Lung microvascular endothelial cell (primary cell): ENCODE results near the gene STAT6. TPM values are rescaled to one million over a fixed set of nuclear protein-coding genes. Genes with fewer than 3 reads are reported as not detected.

Experiments
- DNase-seq, 2 donors: peaks; one replicate each; pipeline versions ENCODE4 v3.0.0 to v3.0.0-alpha.2; 2010; ENCODE audit warnings: low read depth in 2 of 2
- total RNA-seq: library from RNA; depleted of rRNA; stranded (reverse); fragments of >200 nt; gene quantifications from 2 replicates; pipeline ENCODE4 v1.2.1, GENCODE V29; 2014

Gene STAT6
- total RNA-seq, 1 donor from 2014 or later = 6.7 TPM

DNA sequence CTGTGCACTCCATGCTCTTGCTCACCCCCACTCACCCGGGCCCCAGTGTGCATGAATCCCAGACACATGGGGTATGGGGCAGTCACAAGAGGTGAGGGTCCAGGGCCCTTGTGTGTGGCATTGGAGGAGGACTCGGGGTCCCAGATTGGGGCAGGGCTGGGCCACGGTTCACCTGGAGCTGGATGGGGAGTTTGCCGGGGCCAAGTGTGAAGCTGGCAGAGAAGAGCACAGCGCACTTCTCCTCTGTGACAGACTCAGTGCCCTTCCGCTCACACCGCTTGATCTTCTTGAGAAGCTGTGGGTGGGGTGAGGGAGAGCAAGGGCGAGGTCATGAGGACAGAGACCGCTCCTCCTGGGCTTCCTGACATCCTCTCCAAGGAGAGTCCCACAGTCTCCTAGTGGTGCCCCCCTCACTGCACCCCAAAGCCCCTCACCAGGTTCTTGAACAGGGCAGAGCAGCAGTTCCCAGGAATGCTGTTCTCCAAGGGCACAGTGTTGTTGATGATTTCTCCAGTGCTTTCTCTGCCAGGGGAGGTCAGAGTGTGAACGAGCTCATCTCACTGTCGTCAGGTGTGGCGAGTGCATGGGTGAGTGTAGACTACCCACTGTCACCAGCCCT, 6.8 kb downstream of the STAT6 start:
- DNase-seq = no peak

DNA sequence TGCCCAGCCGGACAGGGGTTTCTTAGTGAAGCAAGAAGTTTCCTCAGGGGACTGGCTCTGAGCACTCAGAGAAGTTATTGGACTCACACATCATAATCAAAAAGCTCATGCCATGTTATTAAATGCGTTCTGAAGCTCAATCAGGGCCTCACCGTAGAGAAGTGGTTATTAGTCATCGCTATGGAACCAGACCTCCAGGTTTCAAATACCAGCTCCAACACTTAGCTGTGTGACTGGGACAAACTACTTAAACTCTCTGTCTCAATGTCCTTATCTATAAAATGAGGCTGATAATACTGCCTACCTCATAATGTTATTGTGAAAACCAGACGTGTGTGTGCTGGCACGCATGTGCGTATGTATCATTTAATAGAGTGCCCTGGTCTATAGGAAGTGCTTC, 7.3 kb downstream of the STAT6 start:
- DNase-seq = no peak

- DNase-seq = peak in 1 of 2 donors; percentile 28
Measured at GRCh38 chr12:57101892-57102695, 9.1 kb downstream of the STAT6 start.

DNA sequence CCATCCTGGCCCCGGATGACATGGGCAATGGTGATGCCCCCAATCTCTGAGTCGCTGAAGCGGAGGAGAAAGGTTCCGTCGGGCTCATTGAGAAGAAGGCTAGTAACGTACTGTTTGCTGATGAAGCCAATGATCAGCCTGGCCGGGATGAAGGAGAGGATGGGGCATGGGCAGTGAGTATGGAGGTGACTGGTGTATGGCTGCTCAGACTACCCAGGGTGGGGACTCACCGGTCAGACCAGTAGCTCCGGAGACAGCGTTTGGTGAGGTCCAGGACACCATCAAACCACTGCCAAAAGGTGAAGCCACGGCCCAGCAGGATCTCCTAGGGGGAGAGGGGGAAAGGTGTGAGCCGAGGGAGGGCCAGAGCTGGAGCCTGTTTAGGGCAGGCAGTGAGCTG, 11.4 kb downstream of the STAT6 start:
- DNase-seq = no peak

DNA sequence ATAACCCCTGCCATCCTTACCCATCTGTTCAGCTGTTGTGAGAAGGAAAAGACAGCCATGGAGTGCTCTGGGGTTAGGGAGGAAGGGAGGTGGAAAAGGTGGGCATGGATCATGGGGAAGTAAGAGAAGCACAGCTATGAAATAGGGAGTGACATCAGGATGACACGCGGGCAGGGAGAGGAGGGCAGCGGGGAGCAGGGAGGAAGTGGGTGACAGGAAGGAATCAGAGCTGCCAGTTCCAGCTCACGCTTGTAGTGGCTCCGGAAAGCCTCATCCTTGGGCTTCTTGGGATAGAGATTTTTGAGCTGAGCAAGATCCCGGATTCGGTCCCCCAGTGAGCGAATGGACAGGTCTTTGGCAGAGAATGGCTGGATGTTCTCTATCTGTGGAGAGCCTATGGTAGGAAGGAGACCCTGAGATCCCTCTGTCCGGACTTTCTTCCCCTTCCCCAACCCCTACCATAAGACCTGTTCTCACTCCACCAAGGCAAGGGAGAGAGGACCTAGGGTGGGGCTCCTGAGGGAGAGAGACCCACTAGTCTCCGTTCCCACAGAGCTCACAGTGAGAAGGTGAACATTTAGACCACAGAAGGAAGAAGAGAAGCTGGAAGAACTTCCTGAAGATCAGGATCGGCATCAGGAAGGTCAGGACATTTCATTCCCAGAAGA, 12.0 kb downstream of the STAT6 start:
- DNase-seq = no peak

- no peak for DNase-seq
Measured at GRCh38 chr12:57098546-57098945, 12.6 kb downstream of the STAT6 start.

DNA sequence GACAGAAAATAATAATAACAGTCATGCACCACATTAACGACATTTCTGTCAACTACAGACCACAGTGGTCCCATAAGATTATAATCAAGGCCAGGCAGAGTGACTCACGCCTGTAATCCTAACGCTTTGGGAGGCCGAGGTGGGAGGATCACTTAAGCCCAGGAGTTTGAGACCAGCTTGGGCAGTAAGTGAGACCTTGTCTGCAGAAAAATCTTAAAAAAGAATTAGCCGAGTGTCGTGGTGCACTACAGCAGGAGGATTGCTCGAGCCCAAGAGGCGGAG, 13.7 kb downstream of the STAT6 start:
- DNase-seq = no peak

- DNase-seq = no peak
Measured at GRCh38 chr12:57096748-57097553, 14.2 kb downstream of the STAT6 start.

DNA sequence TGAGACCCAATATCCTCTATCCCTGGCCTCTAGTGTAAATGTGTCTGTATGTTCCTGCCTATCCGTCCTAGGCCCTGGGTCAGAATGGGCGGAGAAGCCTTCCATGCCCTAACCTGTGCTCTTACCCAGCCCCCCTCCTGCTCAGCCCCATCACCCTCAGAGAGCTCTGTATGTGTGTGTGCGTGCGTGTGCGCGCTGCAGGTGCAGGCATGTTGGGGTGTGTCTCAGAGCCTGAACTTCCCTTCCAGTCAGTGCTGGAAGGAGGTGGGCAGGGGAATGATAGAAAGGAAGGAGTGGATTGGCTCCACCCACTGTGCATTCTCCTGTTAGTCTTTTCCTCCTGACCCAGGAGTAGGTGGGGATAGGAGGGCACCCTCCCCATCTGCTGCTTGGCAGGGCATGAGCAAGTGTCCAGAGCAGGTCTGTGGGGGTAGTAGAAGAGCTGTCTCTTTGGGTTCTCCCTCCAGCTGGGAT, 15.0 kb downstream of the STAT6 start:
- DNase-seq = no peak

DNA sequence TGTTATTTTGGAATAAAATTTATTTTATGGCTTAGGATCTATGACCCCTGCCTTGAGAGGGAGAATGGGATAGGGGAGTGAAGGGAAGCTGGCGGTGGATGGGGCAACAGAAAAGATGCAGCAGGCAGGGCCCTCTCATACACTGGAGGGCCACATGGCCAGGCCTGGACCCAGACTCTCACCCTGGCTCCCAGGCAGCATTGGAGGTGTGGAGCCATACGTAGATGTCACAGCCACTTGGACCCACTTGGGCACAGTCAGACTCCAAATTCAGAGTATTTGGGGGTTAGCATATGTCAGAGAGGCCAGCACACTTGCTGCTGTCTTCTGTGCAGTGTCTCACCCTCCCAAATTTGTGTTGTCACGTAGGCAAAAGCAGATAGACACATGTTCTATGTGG, 15.7 kb downstream of the STAT6 start:
- no peak for DNase-seq

DNA sequence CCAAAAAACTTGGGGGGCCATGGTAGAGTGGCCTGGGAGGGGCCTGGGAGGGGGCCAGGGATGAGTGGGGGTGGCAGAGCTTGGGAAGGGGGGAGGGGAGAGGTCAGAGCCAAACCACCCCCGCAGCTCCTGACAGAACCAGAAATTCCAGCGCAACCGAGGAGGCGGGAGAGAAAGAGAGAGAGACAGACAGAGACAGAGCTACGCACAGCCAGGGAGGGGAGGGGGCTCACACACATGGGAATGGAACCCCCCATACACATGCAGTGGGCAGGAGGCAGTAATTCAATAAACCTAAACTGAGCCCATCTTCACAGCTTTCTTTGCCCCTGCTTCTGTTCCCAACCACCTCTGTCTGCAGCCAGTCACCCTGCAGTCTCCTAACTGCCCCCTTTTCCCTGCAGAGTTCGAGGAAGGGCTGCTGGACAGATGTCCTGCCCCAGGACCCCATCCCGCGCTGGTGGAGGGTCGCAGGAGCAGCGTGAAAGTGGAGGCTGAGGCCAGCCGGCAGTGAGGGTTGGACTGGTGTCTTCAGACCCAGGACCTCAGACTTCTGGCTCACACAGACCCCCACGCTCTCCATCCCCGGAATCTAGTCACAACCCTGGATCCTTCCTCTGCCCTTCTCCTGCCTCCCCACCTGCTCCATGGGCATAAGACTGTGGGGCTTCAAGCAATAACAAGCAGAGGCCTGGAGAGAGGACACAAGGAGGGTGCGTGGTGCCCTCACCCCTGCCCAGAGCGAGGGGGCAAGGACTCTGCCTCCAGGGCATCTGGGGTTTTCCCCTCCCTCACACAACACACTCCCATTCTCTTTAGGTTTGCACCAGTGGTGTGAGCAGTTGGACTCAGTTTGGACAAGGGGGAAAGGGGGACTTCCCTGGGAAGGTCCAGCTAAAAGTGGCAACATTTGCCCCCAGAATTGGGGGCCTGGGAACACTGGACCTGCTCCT, 16.7 kb downstream of the STAT6 start:
- DNase-seq = no peak

DNA sequence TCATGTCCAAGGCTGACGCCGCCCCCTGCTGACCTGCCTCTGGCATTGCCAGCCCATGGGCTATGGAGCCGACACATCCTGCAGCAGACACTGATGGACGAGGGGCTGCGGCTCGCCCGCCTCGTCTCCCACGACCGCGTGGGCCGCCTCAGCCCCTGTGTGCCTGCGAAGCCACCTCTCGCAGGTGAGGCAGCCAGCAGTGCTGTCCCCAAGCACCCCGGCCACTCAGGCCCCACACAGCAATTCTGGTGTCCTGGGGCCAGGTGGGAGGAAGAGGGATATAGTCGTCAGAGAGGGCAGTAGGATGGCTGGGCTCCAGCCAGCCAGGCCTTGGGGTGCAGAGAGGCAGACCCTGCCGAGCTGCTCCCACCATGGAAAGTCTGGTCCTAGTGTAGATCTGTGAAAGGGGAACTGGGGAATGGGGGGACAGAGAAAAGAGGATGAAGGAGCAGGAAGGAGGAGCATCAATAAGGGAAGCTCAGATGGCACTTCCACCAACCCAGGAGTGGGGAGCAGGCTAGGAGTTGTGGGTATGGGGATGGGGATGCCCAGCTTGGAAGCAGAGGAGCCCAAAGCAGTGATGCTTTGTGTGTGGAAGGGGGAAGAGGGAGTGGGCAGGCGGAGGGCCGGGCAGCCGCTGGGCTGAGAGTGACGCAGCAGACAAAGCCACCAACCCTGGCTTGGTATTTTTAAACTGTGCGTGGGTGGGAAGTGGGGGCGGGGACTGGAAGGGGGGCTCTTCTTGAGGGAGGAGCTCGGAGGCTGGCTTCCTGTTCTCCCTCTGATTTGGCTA, 17.6 kb downstream of the STAT6 start:
- peak; percentile 62 to 67 for DNase-seq

- no peak for DNase-seq
Measured at GRCh38 chr12:57092876-57093414, 18.2 kb downstream of the STAT6 start.

DNA sequence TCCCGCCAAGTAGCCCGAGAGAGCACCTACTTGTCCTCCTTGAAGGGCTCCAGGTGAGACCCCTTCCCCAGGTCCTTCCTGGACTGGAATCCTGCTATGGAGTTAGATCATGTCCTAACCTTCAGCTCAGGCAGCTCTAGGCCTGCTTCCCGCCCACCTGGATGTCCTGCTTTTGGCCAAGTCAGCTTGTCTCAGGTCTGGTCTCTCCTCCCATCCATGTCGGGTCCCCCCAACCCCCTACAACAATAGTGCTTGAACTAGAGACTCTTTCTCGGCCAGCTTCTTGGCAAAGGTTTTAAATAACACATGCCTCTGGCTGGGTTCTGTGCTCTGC, 18.7 kb downstream of the STAT6 start:
- DNase-seq = no peak

GRCh38 chr12:57091638-57092528, 19.3 kb downstream of the STAT6 start:
- no peak for DNase-seq

GRCh38 chr12:57090924-57091637, 20.1 kb downstream of the STAT6 start:
- DNase-seq = no peak

DNA sequence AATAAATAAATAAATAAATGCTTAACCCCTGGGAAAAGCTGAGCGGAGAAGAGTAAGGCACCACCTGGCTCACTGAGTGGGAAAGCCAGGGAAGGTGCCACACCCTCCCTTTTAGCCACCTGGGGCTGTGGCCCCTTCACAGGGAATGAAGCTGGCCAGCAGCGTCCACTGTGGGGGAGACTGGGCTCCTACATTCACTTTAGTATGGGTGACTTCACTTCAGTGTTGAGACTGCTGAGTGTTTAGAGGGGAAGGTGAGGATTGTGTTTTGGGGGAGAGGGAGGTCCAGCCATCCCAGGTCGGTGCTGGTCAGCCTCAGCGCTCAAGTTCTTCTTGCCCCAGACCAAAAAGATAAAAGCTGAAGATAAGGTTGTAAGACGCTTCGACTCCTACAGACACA, 20.7 kb downstream of the STAT6 start:
- DNase-seq = no peak
